Measurements from ENCODE around the gene RITA1. TPM values are rescaled to one million over a fixed set of nuclear protein-coding genes. Genes with fewer than 3 reads are reported as not detected.

The RITA1 gene
- total and polyA plus RNA-seq, 2 experiments from 2014 or later, result 20.0 to 40.4 TPM

DNA sequence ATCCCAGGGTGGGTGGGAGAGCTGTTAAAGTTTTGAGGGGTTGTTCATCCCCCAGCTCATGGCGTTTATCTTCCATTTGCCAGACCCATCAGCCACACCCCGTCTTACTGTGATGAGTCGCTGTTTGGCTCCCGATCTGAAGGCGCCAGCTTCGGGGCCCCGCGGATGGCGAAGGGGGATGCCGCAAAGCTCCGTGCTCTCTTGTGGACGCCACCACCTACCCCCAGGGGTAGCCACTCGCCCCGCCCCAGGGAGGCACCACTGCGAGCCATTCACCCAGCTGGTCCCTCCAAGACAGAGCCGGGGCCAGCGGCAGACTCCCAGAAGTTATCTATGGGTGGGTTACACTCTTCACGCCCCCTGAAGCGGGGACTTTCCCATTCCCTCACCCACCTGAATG lies 5.7 kb downstream of the RITA1 start:
- TF ChIP-seq CREB1 (CRISPR knock-in tag; IDR thresholded peaks at IDR 0.05; ENCODE audit: low read depth) (no peak), EZH2phosphoT487 (IDR thresholded peaks at IDR 0.05; ENCODE audit: unreplicated experiment) (no peak), NANOG (IDR thresholded peaks at IDR 0.05; ENCODE audit: borderline replicate concordance) (no peak), ZNF331 (CRISPR knock-in tag; IDR thresholded peaks at IDR 0.05; ENCODE audit: low read depth) (no peak), ZNF114 (CRISPR knock-in tag; IDR thresholded peaks at IDR 0.05) (no peak), CTCF (conservative IDR thresholded peaks at IDR 0.05; ENCODE audit: low read depth in 2 of 2) (no peak)
- TF ChIP-seq, protein P1, sequence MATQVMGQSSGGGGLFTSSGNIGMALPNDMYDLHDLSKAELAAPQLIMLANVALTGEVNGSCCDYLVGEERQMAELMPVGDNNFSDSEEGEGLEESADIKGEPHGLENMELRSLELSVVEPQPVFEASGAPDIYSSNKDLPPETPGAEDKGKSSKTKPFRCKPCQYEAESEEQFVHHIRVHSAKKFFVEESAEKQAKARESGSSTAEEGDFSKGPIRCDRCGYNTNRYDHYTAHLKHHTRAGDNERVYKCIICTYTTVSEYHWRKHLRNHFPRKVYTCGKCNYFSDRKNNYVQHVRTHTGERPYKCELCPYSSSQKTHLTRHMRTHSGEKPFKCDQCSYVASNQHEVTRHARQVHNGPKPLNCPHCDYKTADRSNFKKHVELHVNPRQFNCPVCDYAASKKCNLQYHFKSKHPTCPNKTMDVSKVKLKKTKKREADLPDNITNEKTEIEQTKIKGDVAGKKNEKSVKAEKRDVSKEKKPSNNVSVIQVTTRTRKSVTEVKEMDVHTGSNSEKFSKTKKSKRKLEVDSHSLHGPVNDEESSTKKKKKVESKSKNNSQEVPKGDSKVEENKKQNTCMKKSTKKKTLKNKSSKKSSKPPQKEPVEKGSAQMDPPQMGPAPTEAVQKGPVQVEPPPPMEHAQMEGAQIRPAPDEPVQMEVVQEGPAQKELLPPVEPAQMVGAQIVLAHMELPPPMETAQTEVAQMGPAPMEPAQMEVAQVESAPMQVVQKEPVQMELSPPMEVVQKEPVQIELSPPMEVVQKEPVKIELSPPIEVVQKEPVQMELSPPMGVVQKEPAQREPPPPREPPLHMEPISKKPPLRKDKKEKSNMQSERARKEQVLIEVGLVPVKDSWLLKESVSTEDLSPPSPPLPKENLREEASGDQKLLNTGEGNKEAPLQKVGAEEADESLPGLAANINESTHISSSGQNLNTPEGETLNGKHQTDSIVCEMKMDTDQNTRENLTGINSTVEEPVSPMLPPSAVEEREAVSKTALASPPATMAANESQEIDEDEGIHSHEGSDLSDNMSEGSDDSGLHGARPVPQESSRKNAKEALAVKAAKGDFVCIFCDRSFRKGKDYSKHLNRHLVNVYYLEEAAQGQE (IDR thresholded peaks at IDR 0.05; ENCODE audit: unreplicated experiment), result no peak
- Histone ChIP-seq H3K27ac (ENCODE audit: low read depth) (no peak overlapping the region), H3K27me3 (ENCODE audit: insufficient read depth) (no peaks in the 10 kb centered on the region), H3K36me3 (ENCODE audit: insufficient read depth) (peaks cover 4% of the 10 kb centered on the region; the same call in 1 of the 2 replicates), H3F3A (replicated peaks; ENCODE audit: low read depth) (no peaks in the 10 kb centered on the region), H3K4me3 (no peak overlapping the region), H3K4me2 (no peak overlapping the region), H3K9me2 (ENCODE audit: insufficient read depth) (no peaks in the 10 kb centered on the region), H4K20me1 (replicated peaks; ENCODE audit: insufficient read depth) (peaks cover 17% of the 10 kb centered on the region), H3K79me2 (replicated peaks; ENCODE audit: insufficient read depth) (peaks cover 14% of the 10 kb centered on the region), H2AFZ (no peak overlapping the region), H3K4me1 (ENCODE audit: insufficient read depth) (peaks cover 1% of the 10 kb centered on the region; the same call in 1 of the 2 replicates)
- peaks cover 14% of the 10 kb centered on the region for H3K4me1 Mint-ChIP-seq
- no peak overlapping the region for H3K4me3 Mint-ChIP-seq
- DNase-seq (ENCODE audit: low spot score), result no peak
- H3K36me3 Mint-ChIP-seq (ENCODE audit: low read depth), result peaks cover 48% of the 10 kb centered on the region
- no peak for ATAC-seq
- H3K27me3 Mint-ChIP-seq (ENCODE audit: insufficient read depth, low read depth, poor library complexity), result peaks cover 11% of the 10 kb centered on the region
- H3K9me3 Mint-ChIP-seq, result no peaks in the 10 kb centered on the region
- H3K27ac Mint-ChIP-seq, result no peak overlapping the region

- Histone ChIP-seq H3K9me2 (ENCODE audit: insufficient read depth) (no peaks in the 10 kb centered on the region), H3K27me3 (ENCODE audit: insufficient read depth) (no peaks in the 10 kb centered on the region), H4K20me1 (replicated peaks; ENCODE audit: insufficient read depth) (0 out of 2 replicates have a peak, but pooled peaks cover 3% of the 10 kb centered on the region), H3K4me3 (no peak overlapping the region), H3K79me2 (replicated peaks; ENCODE audit: insufficient read depth) (no peaks in the 10 kb centered on the region), H3K27ac (ENCODE audit: low read depth) (no peak overlapping the region), H3K4me2 (no peak overlapping the region), H3F3A (replicated peaks; ENCODE audit: low read depth) (no peaks in the 10 kb centered on the region), H3K36me3 (ENCODE audit: insufficient read depth) (0 out of 2 replicates have a peak, but pooled peaks cover 4% of the 10 kb centered on the region), H3K4me1 (ENCODE audit: insufficient read depth) (no peaks in the 10 kb centered on the region; the same call in 1 of the 2 replicates), H2AFZ (no peak overlapping the region)
- H3K9me3 Mint-ChIP-seq, result no peaks in the 10 kb centered on the region
- H3K36me3 Mint-ChIP-seq (ENCODE audit: low read depth), result peaks cover 24% of the 10 kb centered on the region
- H3K4me3 Mint-ChIP-seq, result no peak overlapping the region
- H3K4me1 Mint-ChIP-seq, result peaks cover 4% of the 10 kb centered on the region; the same call in 1 of the 3 replicates
- no peak overlapping the region for H3K27ac Mint-ChIP-seq
- TF ChIP-seq, protein P2, sequence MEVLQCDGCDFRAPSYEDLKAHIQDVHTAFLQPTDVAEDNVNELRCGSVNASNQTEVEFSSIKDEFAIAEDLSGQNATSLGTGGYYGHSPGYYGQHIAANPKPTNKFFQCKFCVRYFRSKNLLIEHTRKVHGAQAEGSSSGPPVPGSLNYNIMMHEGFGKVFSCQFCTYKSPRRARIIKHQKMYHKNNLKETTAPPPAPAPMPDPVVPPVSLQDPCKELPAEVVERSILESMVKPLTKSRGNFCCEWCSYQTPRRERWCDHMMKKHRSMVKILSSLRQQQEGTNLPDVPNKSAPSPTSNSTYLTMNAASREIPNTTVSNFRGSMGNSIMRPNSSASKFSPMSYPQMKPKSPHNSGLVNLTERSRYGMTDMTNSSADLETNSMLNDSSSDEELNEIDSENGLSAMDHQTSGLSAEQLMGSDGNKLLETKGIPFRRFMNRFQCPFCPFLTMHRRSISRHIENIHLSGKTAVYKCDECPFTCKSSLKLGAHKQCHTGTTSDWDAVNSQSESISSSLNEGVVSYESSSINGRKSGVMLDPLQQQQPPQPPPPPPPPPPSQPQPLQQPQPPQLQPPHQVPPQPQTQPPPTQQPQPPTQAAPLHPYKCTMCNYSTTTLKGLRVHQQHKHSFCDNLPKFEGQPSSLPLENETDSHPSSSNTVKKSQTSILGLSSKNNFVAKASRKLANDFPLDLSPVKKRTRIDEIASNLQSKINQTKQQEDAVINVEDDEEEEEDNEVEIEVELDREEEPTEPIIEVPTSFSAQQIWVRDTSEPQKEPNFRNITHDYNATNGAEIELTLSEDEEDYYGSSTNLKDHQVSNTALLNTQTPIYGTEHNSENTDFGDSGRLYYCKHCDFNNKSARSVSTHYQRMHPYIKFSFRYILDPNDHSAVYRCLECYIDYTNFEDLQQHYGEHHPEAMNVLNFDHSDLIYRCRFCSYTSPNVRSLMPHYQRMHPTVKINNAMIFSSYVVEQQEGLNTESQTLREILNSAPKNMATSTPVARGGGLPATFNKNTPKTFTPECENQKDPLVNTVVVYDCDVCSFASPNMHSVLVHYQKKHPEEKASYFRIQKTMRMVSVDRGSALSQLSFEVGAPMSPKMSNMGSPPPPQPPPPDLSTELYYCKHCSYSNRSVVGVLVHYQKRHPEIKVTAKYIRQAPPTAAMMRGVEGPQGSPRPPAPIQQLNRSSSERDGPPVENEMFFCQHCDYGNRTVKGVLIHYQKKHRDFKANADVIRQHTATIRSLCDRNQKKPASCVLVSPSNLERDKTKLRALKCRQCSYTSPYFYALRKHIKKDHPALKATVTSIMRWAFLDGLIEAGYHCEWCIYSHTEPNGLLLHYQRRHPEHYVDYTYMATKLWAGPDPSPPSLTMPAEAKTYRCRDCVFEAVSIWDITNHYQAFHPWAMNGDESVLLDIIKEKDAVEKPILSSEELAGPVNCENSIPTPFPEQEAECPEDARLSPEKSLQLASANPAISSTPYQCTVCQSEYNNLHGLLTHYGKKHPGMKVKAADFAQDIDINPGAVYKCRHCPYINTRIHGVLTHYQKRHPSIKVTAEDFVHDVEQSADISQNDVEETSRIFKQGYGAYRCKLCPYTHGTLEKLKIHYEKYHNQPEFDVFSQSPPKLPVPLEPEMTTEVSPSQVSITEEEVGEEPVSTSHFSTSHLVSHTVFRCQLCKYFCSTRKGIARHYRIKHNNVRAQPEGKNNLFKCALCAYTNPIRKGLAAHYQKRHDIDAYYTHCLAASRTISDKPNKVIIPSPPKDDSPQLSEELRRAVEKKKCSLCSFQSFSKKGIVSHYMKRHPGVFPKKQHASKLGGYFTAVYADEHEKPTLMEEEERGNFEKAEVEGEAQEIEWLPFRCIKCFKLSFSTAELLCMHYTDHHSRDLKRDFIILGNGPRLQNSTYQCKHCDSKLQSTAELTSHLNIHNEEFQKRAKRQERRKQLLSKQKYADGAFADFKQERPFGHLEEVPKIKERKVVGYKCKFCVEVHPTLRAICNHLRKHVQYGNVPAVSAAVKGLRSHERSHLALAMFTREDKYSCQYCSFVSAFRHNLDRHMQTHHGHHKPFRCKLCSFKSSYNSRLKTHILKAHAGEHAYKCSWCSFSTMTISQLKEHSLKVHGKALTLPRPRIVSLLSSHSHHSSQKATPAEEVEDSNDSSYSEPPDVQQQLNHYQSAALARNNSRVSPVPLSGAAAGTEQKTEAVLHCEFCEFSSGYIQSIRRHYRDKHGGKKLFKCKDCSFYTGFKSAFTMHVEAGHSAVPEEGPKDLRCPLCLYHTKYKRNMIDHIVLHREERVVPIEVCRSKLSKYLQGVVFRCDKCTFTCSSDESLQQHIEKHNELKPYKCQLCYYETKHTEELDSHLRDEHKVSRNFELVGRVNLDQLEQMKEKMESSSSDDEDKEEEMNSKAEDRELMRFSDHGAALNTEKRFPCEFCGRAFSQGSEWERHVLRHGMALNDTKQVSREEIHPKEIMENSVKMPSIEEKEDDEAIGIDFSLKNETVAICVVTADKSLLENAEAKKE (CRISPR knock-in tag; IDR thresholded peaks at IDR 0.05), result no peak
- TF ChIP-seq NANOG (IDR thresholded peaks at IDR 0.05; ENCODE audit: borderline replicate concordance), result no peak
- no peak for TF ChIP-seq EZH2phosphoT487 (IDR thresholded peaks at IDR 0.05; ENCODE audit: unreplicated experiment)
- DNase-seq (ENCODE audit: low spot score), result no peak
- H3K27me3 Mint-ChIP-seq (ENCODE audit: insufficient read depth, low read depth, poor library complexity), result peaks cover 8% of the 10 kb centered on the region
- ATAC-seq, result peak; percentile 13; the same call in 1 of the 3 replicates
Observed at GRCh38 chr12:113194971-113195391, 9.5 kb downstream of the RITA1 start.
